Cerebellar nuclear complex (tissue), 1 donor: ENCODE results near the gene RICTOR.
"Not testable (repeated sequence)": the region's sequence is repeated elsewhere in the genome, so short reads cannot be mapped to it uniquely, and the experiment has no call there.

Source experiments
- DNase-seq, 2 experiments: peaks; one replicate each; lab custom pipeline; 2025; lab: John Stamatoyannopoulos, UW

RICTOR gene

GRCh38 chr5:39055027-39055767 is 19.0 kb downstream of the RICTOR start:
- no peak for DNase-seq

- no peak for DNase-seq
Observed at GRCh38 chr5:39053189-39053588, 21.0 kb downstream of the RICTOR start.

GRCh38 chr5:39052141-39052540 is 22.1 kb downstream of the RICTOR start:
- DNase-seq = no peak

- no peak for DNase-seq
Observed at GRCh38 chr5:39049315-39049714, 24.9 kb downstream of the RICTOR start.

- DNase-seq = no peak
Observed at GRCh38 chr5:39040875-39041274, 33.3 kb downstream of the RICTOR start.

- DNase-seq = not testable (repeated sequence)
Observed at GRCh38 chr5:39034493-39034892, 39.7 kb downstream of the RICTOR start.

- no peak for DNase-seq
Observed at GRCh38 chr5:39031041-39031440, 43.2 kb downstream of the RICTOR start.

- no peak for DNase-seq
Observed at GRCh38 chr5:39025456-39025855, 48.7 kb downstream of the RICTOR start.

GRCh38 chr5:39024884-39025283 is 49.3 kb downstream of the RICTOR start:
- no peak for DNase-seq

GRCh38 chr5:39024005-39024404 is 50.2 kb downstream of the RICTOR start:
- no peak for DNase-seq

- no peak for DNase-seq
Observed at GRCh38 chr5:39023121-39023520, 51.1 kb downstream of the RICTOR start.

- DNase-seq = no peak
Observed at GRCh38 chr5:39022151-39022550, 52.0 kb downstream of the RICTOR start.

GRCh38 chr5:39021413-39021812 is 52.8 kb downstream of the RICTOR start:
- DNase-seq = no peak

GRCh38 chr5:39020458-39020857 is 53.7 kb downstream of the RICTOR start:
- DNase-seq = no peak

- DNase-seq = no peak
Observed at GRCh38 chr5:39019254-39019653, 54.9 kb downstream of the RICTOR start.

GRCh38 chr5:39017504-39017903 is 56.7 kb downstream of the RICTOR start:
- no peak for DNase-seq

- DNase-seq = no peak
Observed at GRCh38 chr5:39016587-39017275, 57.5 kb downstream of the RICTOR start.

GRCh38 chr5:39015743-39016586 is 58.2 kb downstream of the RICTOR start:
- DNase-seq = no peak

- no peak for DNase-seq
Observed at GRCh38 chr5:39014561-39014960, 59.6 kb downstream of the RICTOR start.

- no peak for DNase-seq
Observed at GRCh38 chr5:39013938-39014337, 60.3 kb downstream of the RICTOR start.

- not testable (repeated sequence) for DNase-seq
Observed at GRCh38 chr5:39010958-39011357, 63.2 kb downstream of the RICTOR start.

- DNase-seq = no peak
Observed at GRCh38 chr5:39009981-39010380, 64.2 kb downstream of the RICTOR start.

GRCh38 chr5:39009280-39009679 is 64.9 kb downstream of the RICTOR start:
- no peak for DNase-seq
